ENCODE measurements around the gene HTR6. TPM values are rescaled to one million over a fixed set of nuclear protein-coding genes. Genes with fewer than 3 reads are reported as not detected.

The HTR6 gene
- total RNA-seq, 4 donors from 2014 or later: not detected

- H3K36me3 ChIP-seq: no peaks in the 10 kb centered on the region
- peaks cover 0 to 8% of the 10 kb centered on the region in 2 donors for H3K4me1 ChIP-seq
- H3K27ac ChIP-seq: no peak overlapping the region
Measured at GRCh38 chr1:19655718-19656080, 9.0 kb upstream of the HTR6 start.

GRCh38 chr1:19656134-19656779 is 8.4 kb upstream of the HTR6 start:
- TF ChIP-seq CTCF (IDR thresholded peaks at IDR 0.05) (no peak), POLR2A (IDR thresholded peaks at IDR 0.05) (no peak)
- no peaks in the 10 kb centered on the region for H3K9me3 ChIP-seq
- intact Hi-C loops (cut with DNase I; ENCODE audit: low total_unique reads): loop anchor here (10.0 kb wide), 1 partner anchor 311 kb away; no protein-coding TSS in a partner anchor
- no peak overlapping the region for H3K4me3 ChIP-seq
- H3K27me3 ChIP-seq: no peaks in the 10 kb centered on the region
- DNase-seq: no peak
- H3K36me3 ChIP-seq: no peaks in the 10 kb centered on the region
- no peak overlapping the region for H3K27ac ChIP-seq
- peaks cover 0 to 4% of the 10 kb centered on the region in 2 donors for H3K4me1 ChIP-seq

More at GRCh38 chr1:19655718-19656080, 9.0 kb upstream of the HTR6 start:
- Histone ChIP-seq H3K4me3 (no peak overlapping the region), H3K9me3 (no peaks in the 10 kb centered on the region), H3K27me3 (no peaks in the 10 kb centered on the region)
- DNase-seq: no peak
- TF ChIP-seq CTCF (IDR thresholded peaks at IDR 0.05): no peak
- TF ChIP-seq POLR2A (IDR thresholded peaks at IDR 0.05): no peak
- intact Hi-C loops (cut with DNase I; ENCODE audit: low total_unique reads): loop anchor here (10.0 kb wide), 1 partner anchor 311 kb away; no protein-coding TSS in a partner anchor

GRCh38 chr1:19656780-19657466 is 7.8 kb upstream of the HTR6 start:
- no peak overlapping the region for H3K4me3 ChIP-seq
- no peaks in the 10 kb centered on the region for H3K27me3 ChIP-seq
- no peak for DNase-seq
- no peak overlapping the region for H3K27ac ChIP-seq
- intact Hi-C loops (cut with DNase I; ENCODE audit: low total_unique reads): loop anchor here (10.0 kb wide), 1 partner anchor 312 kb away; no protein-coding TSS in a partner anchor
- H3K36me3 ChIP-seq: no peaks in the 10 kb centered on the region
- no peaks in the 10 kb centered on the region for H3K9me3 ChIP-seq
- TF ChIP-seq CTCF (IDR thresholded peaks at IDR 0.05): no peak
- H3K4me1 ChIP-seq: peaks cover 0 to 4% of the 10 kb centered on the region in 2 donors

GRCh38 chr1:19657511-19657910 is 7.2 kb upstream of the HTR6 start:
- H3K27ac ChIP-seq: no peak overlapping the region
- no peaks in the 10 kb centered on the region for H3K36me3 ChIP-seq
- intact Hi-C loops (cut with DNase I; ENCODE audit: low total_unique reads): loop anchor here (10.0 kb wide), 1 partner anchor 313 kb away; no protein-coding TSS in a partner anchor
- H3K9me3 ChIP-seq: no peaks in the 10 kb centered on the region
- no peak overlapping the region for H3K4me3 ChIP-seq
- DNase-seq: no peak
- no peak for TF ChIP-seq CTCF (IDR thresholded peaks at IDR 0.05)
- no peak for TF ChIP-seq POLR2A (IDR thresholded peaks at IDR 0.05)
- H3K4me1 ChIP-seq: peaks cover 0 to 4% of the 10 kb centered on the region in 2 donors
- H3K27me3 ChIP-seq: no peaks in the 10 kb centered on the region

- Histone ChIP-seq H3K9me3 (no peaks in the 10 kb centered on the region), H3K36me3 (no peaks in the 10 kb centered on the region), H3K4me3 (no peak overlapping the region), H3K4me1 (peaks cover 0 to 4% of the 10 kb centered on the region in 2 donors), H3K27me3 (no peaks in the 10 kb centered on the region), H3K27ac (no peak overlapping the region)
- DNase-seq: no peak
- TF ChIP-seq CTCF (IDR thresholded peaks at IDR 0.05): no peak
- intact Hi-C loops (cut with DNase I; ENCODE audit: low total_unique reads): loop anchor here (10.0 kb wide), 1 partner anchor 313 kb away; no protein-coding TSS in a partner anchor
Measured at GRCh38 chr1:19658186-19658585, 6.5 kb upstream of the HTR6 start.

All from uterus (tissue), 4 donors.